SK-N-MC (cell line): ENCODE results near the gene TRAF7.

Experiments
- EZH2 ChIP-seq: fragments of 200-600 bp; sonication (generic); IDR thresholded peaks from one replicate; pipeline ENCODE4 v1.6.1; 2017; ENCODE audit warnings: antibody characterized with exemption
- FOXP2 ChIP-seq: optimal IDR thresholded peaks from 2 replicates; pipeline ENCODE3; 2011; ENCODE audit warnings: mild to moderate bottlenecking, moderate library complexity; ENCODE audit not compliant: insufficient read depth; ENCODE audit errors: extremely low read length, control extremely low read depth
- POLR2AphosphoS5 ChIP-seq: IDR thresholded peaks from 2 replicates; pipeline ENCODE4 v1.6.1; 2012; ENCODE audit warnings: mild to moderate bottlenecking, low read depth, low read length, borderline replicate concordance

GRCh38 chr16:2204416-2205103 lies 49.0 kb downstream of the TRAF7 start:
- TF ChIP-seq POLR2AphosphoS5 (no peak), EZH2 (no peak), FOXP2 (no peak)
